HG02981 (cell line): ENCODE measurements around the gene CKMT2.

Experiments
- ATAC-seq: cut with Tn5 transposase; IDR thresholded peaks from one replicate; pipeline ENCODE4 v1.9.1; 2021; ENCODE audit warnings: mild to moderate bottlenecking, moderate library complexity; ENCODE audit not compliant: unreplicated experiment

CKMT2 gene

DNA sequence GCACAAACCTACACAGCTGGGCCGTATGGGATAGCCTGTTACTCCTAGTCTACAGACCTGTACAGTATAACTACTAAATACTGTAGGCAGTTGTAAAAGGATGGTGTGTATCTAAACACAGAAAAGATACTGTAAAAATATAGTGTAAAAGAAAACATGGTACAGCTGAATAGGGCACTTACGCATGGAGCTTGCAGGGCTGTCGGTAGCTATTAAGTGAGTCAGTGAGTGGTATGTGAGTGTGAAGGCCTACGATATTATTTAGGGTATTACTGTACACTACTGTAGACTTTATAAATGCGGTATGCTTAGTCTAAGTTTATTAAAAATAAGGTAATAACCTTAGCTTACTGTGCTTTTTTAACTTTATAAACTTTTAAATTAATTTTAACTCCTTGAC is 69.5 kb downstream of the CKMT2 start:
- no peak for ATAC-seq

DNA sequence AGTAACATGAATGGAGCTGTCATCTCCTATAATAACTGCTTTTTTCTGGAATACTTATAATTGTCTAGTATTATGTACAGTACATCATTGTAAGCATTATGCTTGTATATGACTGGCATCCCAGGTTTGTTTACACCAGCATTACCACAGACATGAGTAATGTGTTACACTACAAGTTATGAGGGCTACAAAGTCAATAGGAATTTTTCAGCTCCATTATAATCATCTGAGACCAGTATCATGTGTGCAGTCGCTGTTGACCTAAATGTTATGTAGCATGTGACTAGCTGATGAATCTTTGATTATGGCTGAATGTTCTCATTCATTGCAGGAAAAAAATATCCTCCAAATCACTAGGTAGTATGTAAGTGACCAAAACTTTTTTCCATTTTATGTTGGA is 70.4 kb downstream of the CKMT2 start:
- no peak for ATAC-seq

DNA sequence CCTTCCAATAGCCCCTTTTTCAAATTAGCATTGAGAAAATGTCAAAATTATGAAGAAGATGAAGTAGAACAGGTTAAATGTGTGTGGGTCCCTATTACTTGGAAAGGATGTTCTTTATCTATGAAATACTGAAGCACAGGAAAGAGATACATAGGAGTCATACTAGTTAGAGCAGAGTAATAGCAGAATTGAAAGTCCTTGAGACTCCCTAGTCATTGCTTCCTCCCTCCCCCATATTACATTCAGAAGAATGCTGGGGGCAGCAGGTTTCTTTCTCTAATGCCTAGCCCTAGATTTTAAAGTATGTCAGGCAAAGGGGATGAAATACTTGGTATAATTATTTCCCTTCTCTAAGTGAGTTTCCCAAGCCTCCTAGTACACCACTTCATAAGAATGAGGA is 72.7 kb downstream of the CKMT2 start:
- no peak for ATAC-seq

DNA sequence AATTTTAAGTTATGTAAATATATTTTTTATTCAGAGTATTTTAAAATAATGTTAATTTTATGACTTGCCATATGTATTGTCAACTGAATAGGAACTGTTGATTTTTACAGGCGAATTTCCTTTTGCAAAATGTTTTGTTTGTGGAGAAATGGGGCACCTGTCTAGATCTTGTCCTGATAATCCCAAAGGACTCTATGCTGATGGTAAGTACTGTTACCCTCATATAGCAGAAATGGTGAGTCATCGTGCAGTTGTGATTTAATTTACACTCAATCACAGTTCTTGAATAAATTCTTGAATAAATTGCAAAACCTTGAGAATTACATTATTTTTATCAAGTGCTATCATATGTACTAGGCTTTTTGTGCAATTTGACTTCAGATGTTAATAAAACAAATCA is 75.7 kb downstream of the CKMT2 start:
- ATAC-seq, result no peak

DNA sequence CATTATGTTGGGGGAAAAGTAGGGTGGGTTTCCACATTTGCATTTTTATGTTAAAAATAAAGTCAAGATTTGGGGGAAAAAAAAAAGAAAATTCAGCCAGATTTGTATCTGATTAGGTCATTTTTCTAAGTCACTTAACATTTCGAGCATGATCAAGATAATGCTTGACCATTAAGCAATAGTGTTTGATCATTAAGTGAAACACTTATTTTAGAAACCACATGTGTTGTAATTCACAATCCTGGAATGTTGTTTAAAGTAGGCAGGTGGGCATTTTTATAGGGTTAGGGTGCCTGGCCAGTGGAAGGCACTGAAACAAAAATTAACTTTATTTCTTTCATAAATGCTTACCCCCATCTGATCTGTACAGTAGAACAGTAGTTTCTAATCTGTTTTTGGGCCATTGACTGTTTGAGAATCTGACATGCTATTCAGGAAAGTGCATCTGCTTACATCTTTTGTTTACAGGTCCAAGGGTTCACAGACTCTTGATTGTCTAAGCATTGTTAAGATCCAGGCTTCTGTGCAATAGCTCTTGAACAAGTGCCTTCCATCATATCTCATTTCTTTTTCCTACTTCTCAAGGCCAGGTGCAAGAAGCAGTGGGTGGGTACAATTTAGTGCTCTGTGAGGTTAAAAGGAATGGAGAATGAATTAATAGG is 77.4 kb downstream of the CKMT2 start:
- ATAC-seq, result no peak

DNA sequence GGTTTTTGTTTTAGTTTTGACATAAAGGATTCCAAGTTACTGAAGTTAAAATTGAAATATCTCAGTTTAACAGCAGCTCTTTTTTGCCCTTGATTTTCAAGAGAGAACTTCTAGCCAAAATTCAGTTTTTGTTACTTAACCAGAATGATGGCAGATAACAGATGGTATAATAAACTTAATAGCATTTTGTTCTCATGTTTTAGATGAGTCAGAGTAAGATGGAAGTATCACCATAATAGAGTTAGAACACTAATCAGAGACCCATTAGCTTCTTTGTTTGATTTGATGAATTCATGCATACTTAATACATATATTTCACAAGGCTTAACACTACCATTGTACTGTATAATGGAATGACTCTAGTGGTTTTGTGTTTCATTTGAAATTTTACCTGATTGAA is 80.2 kb downstream of the CKMT2 start:
- no peak for ATAC-seq

DNA sequence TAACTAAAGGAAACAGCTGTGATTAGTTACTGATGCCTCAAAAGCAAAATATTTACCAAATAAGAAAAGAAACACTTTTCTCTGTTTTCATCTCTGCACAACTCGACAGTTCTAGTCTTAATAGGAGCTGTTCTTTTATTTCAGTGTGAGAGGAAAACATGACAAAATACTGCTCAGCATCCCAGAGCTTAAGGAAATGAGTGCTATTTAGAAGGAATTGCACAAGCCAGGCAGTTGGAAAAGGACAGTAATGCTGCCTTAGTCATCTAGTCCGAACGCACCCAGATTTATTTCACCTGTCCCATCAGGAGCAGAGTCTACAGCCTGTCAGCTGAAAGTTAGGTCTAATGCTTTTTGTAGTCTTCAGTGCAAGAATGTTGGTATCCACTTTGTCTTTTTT is 80.6 kb downstream of the CKMT2 start:
- ATAC-seq, result no peak

DNA sequence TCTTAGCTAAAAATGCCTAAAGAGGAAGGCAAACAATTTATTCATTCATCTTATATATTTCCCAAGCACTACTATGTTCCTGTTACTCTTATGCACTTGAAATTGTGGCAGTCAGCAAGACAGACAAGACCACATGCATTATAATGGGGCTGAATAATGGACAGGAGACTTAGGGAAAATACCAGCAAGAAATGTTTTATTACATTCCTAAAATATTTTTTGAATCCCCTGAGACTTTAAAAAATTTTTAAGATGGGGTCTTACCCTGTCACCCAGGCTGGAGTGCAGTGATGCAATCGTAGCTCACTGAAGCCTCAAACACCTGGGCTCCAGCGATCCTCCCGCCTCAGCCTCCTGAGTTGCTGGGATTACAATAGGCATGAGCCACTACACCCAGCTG is 81.5 kb downstream of the CKMT2 start:
- no peak for ATAC-seq

DNA sequence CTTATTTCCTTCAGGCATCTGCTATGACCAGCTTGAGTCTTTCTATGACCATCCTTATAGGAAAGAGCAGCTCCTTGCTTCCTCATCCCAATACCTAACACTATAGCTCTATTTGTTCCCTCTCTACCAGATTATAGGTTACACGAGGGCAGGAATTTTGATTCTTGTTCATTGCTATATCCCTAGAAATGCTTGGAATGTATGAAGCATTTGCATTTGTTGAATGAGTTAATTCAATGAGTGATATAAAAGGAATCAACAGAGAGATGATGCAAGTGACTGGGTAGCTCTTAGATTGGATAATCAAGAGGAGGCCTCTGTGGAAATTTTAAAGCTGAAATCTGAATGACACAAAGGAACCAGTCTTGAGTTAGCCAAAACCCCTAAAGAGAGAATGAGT is 82.2 kb downstream of the CKMT2 start:
- ATAC-seq, result no peak

DNA sequence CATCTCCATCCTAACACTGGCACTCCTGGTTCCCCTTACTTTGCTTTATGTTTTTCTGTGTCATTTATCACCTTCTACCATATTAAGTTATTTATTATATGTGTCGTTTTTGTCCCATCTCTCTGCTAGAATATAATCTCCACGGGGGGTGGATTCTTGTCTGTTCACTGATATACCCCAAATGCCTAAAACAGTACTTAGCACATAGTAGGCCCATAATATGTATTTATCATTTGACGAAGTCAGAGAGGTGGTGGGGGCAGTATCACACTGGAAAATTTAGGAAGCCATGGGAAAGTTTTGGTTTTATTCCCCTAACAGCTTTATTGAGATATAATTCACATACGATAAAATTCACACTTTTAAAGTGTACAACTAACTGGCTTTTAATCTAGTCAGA is 82.7 kb downstream of the CKMT2 start:
- no peak for ATAC-seq
